ENCODE results near the gene EVI5L.

EVI5L gene

DNA sequence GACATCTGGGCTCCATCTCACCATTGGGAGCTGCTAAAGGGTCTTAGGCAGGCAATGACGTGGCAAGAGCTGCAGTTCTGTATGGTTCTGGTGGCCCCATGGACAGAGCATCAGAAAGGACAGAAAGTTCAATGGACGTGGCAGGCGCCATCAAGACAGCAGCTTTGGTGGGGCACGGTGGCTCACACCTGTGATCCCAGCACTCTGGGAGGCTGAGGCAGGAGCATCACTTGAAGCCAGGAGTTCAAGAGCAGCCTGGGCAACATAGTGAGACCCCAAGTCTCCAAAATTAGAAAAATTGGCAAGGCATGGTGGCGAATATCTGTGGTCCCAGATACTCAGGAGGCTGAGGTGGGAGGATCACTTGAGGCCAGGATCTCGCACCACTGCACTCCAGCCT, 9.5 kb downstream of the EVI5L start:
- peaks cover 13% of the 10 kb centered on the region for H3K4me1 ChIP-seq (ENCODE audit: insufficient read depth, poor library complexity, severe bottlenecking)
- DNase-seq (ENCODE audit: low spot score) (no peak), ATAC-seq (ENCODE audit: low read depth) (no peak)
- no peaks in the 10 kb centered on the region for H3K9me3 ChIP-seq (ENCODE audit: severe bottlenecking)
- no peaks in the 10 kb centered on the region for H3K27me3 ChIP-seq (ENCODE audit: insufficient read depth, poor library complexity, severe bottlenecking)
- TF ChIP-seq, protein P1, sequence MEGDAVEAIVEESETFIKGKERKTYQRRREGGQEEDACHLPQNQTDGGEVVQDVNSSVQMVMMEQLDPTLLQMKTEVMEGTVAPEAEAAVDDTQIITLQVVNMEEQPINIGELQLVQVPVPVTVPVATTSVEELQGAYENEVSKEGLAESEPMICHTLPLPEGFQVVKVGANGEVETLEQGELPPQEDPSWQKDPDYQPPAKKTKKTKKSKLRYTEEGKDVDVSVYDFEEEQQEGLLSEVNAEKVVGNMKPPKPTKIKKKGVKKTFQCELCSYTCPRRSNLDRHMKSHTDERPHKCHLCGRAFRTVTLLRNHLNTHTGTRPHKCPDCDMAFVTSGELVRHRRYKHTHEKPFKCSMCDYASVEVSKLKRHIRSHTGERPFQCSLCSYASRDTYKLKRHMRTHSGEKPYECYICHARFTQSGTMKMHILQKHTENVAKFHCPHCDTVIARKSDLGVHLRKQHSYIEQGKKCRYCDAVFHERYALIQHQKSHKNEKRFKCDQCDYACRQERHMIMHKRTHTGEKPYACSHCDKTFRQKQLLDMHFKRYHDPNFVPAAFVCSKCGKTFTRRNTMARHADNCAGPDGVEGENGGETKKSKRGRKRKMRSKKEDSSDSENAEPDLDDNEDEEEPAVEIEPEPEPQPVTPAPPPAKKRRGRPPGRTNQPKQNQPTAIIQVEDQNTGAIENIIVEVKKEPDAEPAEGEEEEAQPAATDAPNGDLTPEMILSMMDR (IDR thresholded peaks at IDR 0.05; ENCODE audit: poor library complexity, severe bottlenecking) = no peak
- H3K4me3 ChIP-seq (ENCODE audit: severe bottlenecking) = no peak overlapping the region
- no peaks in the 10 kb centered on the region for H3K36me3 ChIP-seq (ENCODE audit: low read depth)
- no peak overlapping the region for H3K27ac ChIP-seq (ENCODE audit: poor library complexity, severe bottlenecking)

DNA sequence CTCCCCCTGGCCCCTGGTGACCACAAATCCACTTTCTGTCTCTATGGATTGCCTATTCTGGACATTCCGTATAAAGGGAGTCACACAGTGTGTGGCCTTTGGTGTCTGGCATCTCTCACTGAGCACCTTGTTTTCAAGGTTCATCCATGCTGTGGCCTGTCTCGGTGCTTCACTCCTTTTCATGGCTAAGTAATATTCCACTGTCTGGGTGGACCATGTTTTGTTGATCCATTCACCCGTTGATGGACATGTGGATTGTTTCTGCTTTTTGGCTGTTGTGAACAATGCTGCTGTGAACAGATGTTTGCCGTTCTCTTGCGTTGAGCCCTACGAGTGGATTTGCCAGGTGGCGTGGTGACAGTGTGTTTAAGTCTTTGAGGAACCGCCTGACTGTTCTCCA, 10.6 kb downstream of the EVI5L start:
- peaks cover 13% of the 10 kb centered on the region for H3K4me1 ChIP-seq (ENCODE audit: insufficient read depth, poor library complexity, severe bottlenecking)
- DNase-seq (ENCODE audit: low spot score) (no peak), ATAC-seq (ENCODE audit: low read depth) (no peak)
- H3K27me3 ChIP-seq (ENCODE audit: insufficient read depth, poor library complexity, severe bottlenecking) = no peaks in the 10 kb centered on the region
- H3K9me3 ChIP-seq (ENCODE audit: severe bottlenecking) = no peaks in the 10 kb centered on the region
- H3K36me3 ChIP-seq (ENCODE audit: low read depth) = no peaks in the 10 kb centered on the region
- no peak overlapping the region for H3K27ac ChIP-seq (ENCODE audit: poor library complexity, severe bottlenecking)
- TF ChIP-seq, protein P1 (IDR thresholded peaks at IDR 0.05; ENCODE audit: poor library complexity, severe bottlenecking) = no peak
- no peak overlapping the region for H3K4me3 ChIP-seq (ENCODE audit: severe bottlenecking)

DNA sequence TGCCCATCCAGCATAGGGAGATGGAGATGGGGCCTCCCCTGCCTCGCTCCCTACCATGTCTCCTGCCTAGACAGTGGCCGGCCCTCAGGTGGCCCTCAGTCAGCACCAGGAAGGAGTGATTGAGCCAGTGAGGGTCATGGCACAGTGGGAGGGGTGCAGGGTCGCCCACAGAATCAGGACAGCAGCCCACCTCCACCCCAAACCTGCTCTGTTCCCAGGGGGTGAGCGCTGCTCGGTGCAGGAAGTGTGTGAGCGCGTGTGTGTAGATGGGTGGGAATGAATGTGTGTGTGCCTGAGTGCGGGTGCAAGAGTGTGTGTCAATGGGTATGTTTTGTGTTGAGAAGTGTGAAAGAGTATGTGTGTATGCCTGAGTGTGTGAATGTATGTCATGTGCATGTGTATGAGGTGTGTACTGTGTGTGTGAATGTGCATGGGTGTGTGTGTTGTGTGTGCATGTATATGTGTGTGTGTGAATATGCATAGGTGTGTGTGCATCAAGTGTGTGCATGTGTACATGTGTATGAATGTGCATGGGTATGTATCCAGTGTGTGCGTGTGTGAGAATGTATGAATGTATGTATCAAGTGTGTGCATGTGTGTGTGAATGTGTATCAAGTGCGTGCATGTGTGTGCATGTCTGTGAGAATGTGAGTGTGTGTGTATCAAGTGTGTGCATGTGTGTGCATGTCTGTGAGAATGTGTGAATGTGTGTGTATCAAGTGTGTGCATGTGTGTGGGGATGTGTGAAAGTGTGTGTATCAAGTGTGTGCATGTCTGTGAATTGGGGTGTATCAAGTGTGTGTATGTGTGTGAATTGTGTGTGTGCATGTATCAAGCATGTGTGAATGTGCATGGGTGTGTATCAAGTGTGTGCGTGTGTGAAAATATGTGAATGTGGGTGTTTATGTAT, 12.0 kb downstream of the EVI5L start:
- no peaks in the 10 kb centered on the region for H3K36me3 ChIP-seq (ENCODE audit: low read depth)
- no peaks in the 10 kb centered on the region for H3K27me3 ChIP-seq (ENCODE audit: insufficient read depth, poor library complexity, severe bottlenecking)
- H3K4me3 ChIP-seq (ENCODE audit: severe bottlenecking) = no peak overlapping the region
- H3K4me1 ChIP-seq (ENCODE audit: insufficient read depth, poor library complexity, severe bottlenecking) = peaks cover 13% of the 10 kb centered on the region
- no peaks in the 10 kb centered on the region for H3K9me3 ChIP-seq (ENCODE audit: severe bottlenecking)
- ATAC-seq (ENCODE audit: low read depth) = no peak
- DNase-seq (ENCODE audit: low spot score) = peak; percentile 33
- TF ChIP-seq, protein P1 (IDR thresholded peaks at IDR 0.05; ENCODE audit: poor library complexity, severe bottlenecking) = no peak
- H3K27ac ChIP-seq (ENCODE audit: poor library complexity, severe bottlenecking) = no peak overlapping the region

DNA sequence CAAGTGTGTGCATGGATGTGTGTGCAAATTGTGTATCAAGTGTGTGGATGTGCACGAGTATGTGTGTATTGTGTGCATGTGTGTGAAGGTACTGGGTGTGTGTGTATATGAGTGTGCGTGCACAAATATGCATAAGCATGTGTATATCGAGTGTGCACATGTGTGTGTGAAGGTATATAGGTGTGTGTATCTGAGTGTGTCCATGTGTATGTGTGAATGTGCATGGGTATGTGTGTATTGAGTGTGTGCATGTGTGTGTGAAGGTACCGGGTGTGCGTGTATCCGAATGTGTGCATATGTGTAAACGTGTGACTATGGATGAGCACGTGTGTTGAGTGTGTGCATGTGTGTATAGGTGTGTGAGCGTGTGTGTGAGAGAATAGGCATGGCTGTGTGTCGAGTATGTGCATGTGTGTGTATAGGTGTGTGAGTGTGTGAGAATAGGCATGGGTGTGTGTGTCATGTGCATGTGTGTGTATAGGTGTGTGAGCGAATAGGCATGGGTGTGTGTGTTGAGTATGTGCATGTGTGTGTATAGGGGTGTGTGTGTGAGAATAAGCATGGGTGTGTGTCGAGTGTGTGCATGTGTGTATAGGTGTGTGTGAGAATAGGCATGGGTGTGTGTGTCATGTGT, 12.8 kb downstream of the EVI5L start:
- H3K4me1 ChIP-seq (ENCODE audit: insufficient read depth, poor library complexity, severe bottlenecking) = peaks cover 7% of the 10 kb centered on the region
- no peak overlapping the region for H3K4me3 ChIP-seq (ENCODE audit: severe bottlenecking)
- DNase-seq (ENCODE audit: low spot score) = no peak
- H3K9me3 ChIP-seq (ENCODE audit: severe bottlenecking) = no peaks in the 10 kb centered on the region
- TF ChIP-seq, protein P1 (IDR thresholded peaks at IDR 0.05; ENCODE audit: poor library complexity, severe bottlenecking) = no peak
- ATAC-seq (ENCODE audit: low read depth) = no peak
- H3K27ac ChIP-seq (ENCODE audit: poor library complexity, severe bottlenecking) = no peak overlapping the region
- H3K27me3 ChIP-seq (ENCODE audit: insufficient read depth, poor library complexity, severe bottlenecking) = no peaks in the 10 kb centered on the region
- H3K36me3 ChIP-seq (ENCODE audit: low read depth) = no peaks in the 10 kb centered on the region
